HEK293 (cell line): Measurements from ENCODE around the gene NLK.
A peak's percentile ranks its signal among the peaks of the same experiment; 100 is the strongest.

Experiments
- CTCF ChIA-PET: fragments of 350-600 bp; formaldehyde crosslinking; extraction: SDS; loops from one replicate; lab custom pipeline; 2021; ENCODE audit warnings: antibody characterized with exemption; lab: Yijun Ruan, JAX
- POLR2A ChIA-PET: fragments of 300-600 bp; formaldehyde crosslinking; extraction: SDS; loops from one replicate; lab custom pipeline; 2020; ENCODE audit warnings: antibody characterized with exemption, inconsistent platforms; lab: Yijun Ruan, JAX
- H3K27ac ChIP-seq: fragments of 200-500 bp; sonication (Bioruptor generic); 2 replicates; pipeline ENCODE4 v1.5.1; 2014; ENCODE audit warnings: low read depth, low read length, control low read depth, inconsistent platforms; ENCODE audit errors: extremely low read depth
- H3K36me3 ChIP-seq, 2 experiments: fragments of 200-500 bp in 1 of 2; sonication (Bioruptor generic) in 1 of 2; 1 replicate in 1 of 2; 2 replicates in 1 of 2; pipeline ENCODE4 v1.5.1; 2014 to 2017; ENCODE audit warnings: inconsistent platforms in 2 of 2, low read length in 2 of 2; ENCODE audit not compliant: control insufficient read depth in 2 of 2, insufficient read depth in 1 of 2
- H3K4me1 ChIP-seq: fragments of 200-500 bp; sonication (Bioruptor generic); 2 replicates; pipeline ENCODE4 v1.5.1; 2014; ENCODE audit warnings: mild to moderate bottlenecking, low read length, inconsistent platforms; ENCODE audit not compliant: control insufficient read depth, insufficient read depth
- H3K4me3 ChIP-seq: 2 replicates; pipeline ENCODE4 v1.5.1; 2011; ENCODE audit warnings: low read depth, mild to moderate bottlenecking, control low read depth, low read length, moderate library complexity
- H3K9me3 ChIP-seq: fragments of 200-500 bp; sonication (Bioruptor generic); 2 replicates; pipeline ENCODE4 v1.5.1; 2014; ENCODE audit warnings: low read depth, low read length, inconsistent platforms; ENCODE audit not compliant: control insufficient read depth, insufficient read depth
- AEBP2 ChIP-seq: fragments of 450-650 bp; formaldehyde crosslinking; IDR thresholded peaks from 2 replicates; pipeline ENCODE4 v1.5.1; 2016; ENCODE audit warnings: missing biosample characterization, missing genetic modification characterization, borderline replicate concordance
- ATF2 ChIP-seq: fragments of 450-650 bp; formaldehyde crosslinking; IDR thresholded peaks from 2 replicates; pipeline ENCODE4 v1.5.1; 2016; ENCODE audit warnings: missing biosample characterization, missing genetic modification characterization, low read depth
- GLI4 ChIP-seq: fragments of 450-650 bp; formaldehyde crosslinking; IDR thresholded peaks from 2 replicates; pipeline ENCODE4 v1.5.1; 2016; ENCODE audit warnings: missing biosample characterization, missing genetic modification characterization
- SP7 ChIP-seq: fragments of 450-650 bp; formaldehyde crosslinking; IDR thresholded peaks from 2 replicates; pipeline ENCODE4 v1.5.1; 2016; ENCODE audit warnings: missing biosample characterization, missing genetic modification characterization
- ZBTB1 ChIP-seq: fragments of 450-650 bp; formaldehyde crosslinking; IDR thresholded peaks from 2 replicates; pipeline ENCODE4 v1.5.1; 2016; ENCODE audit warnings: missing biosample characterization, missing genetic modification characterization
- ZNF248 ChIP-seq: fragments of 450-650 bp; formaldehyde crosslinking; IDR thresholded peaks from 2 replicates; pipeline ENCODE4 v1.5.1; 2017; ENCODE audit warnings: missing biosample characterization, missing genetic modification characterization
- ZNF350 ChIP-seq: fragments of 450-650 bp; formaldehyde crosslinking; IDR thresholded peaks from 2 replicates; pipeline ENCODE4 v1.5.0; 2017; ENCODE audit warnings: missing biosample characterization, mild to moderate bottlenecking, missing genetic modification characterization
- ZNF423 ChIP-seq: fragments of 450-650 bp; formaldehyde crosslinking; IDR thresholded peaks from 2 replicates; pipeline ENCODE4 v1.5.1; 2016; ENCODE audit warnings: missing biosample characterization, missing genetic modification characterization
- ZNF433 ChIP-seq: fragments of 450-650 bp; formaldehyde crosslinking; IDR thresholded peaks from 2 replicates; pipeline ENCODE4 v1.5.1; 2016; ENCODE audit warnings: missing biosample characterization, missing genetic modification characterization, low read depth
- ZNF530 ChIP-seq: fragments of 450-650 bp; formaldehyde crosslinking; IDR thresholded peaks from 2 replicates; pipeline ENCODE4 v1.5.1; 2016; ENCODE audit warnings: low read depth, missing biosample characterization, missing genetic modification characterization
- ZNF561 ChIP-seq: fragments of 450-650 bp; IDR thresholded peaks from 2 replicates; pipeline ENCODE4 v1.5.1; 2018; ENCODE audit warnings: missing biosample characterization, missing genetic modification characterization, borderline replicate concordance
- ZNF600 ChIP-seq: fragments of 450-650 bp; formaldehyde crosslinking; IDR thresholded peaks from 2 replicates; pipeline ENCODE4 v1.5.1; 2016; ENCODE audit warnings: missing biosample characterization, missing genetic modification characterization
- TF ChIP-seq, protein P1 (sequence below): fragments of 450-650 bp; formaldehyde crosslinking; IDR thresholded peaks from 2 replicates; pipeline ENCODE4 v1.5.1; 2016; ENCODE audit warnings: missing biosample characterization, missing genetic modification characterization
- TF ChIP-seq, protein P2 (sequence below): fragments of 450-650 bp; formaldehyde crosslinking; IDR thresholded peaks from 2 replicates; pipeline ENCODE4 v1.5.1; 2016; ENCODE audit warnings: missing biosample characterization, missing genetic modification characterization
- TF ChIP-seq, protein P3 (sequence below): fragments of 450-650 bp; formaldehyde crosslinking; IDR thresholded peaks from 2 replicates; pipeline ENCODE4 v1.5.1; 2016; ENCODE audit warnings: missing biosample characterization, missing genetic modification characterization, low read depth

NLK gene

GRCh38 chr17:28147017-28147416 lies 104.5 kb downstream of the NLK start:
- H3K4me1 ChIP-seq, result no peaks in the 10 kb centered on the region
- H3K9me3 ChIP-seq, result no peaks in the 10 kb centered on the region
- TF ChIP-seq ATF2 (no peak), ZNF248 (no peak), ZNF350 (tag by site-specific recombination) (no peak), ZBTB1 (tag by site-specific recombination) (no peak)
- TF ChIP-seq, all 188 proteins: peak for 0
- no peak overlapping the region for H3K27ac ChIP-seq
- H3K36me3 ChIP-seq, result no peaks in the 10 kb centered on the region; a peak in 2 of 3 replicates
- no peak overlapping the region for H3K4me3 ChIP-seq
- ChIA-PET CTCF (interaction anchor here (0.6 kb wide), 1 partner anchor 169 kb away, joined by 3 read pairs; no protein-coding TSS in a partner anchor), POLR2A (no interaction called here)

- CTCF ChIA-PET, result interaction anchor here (0.6 to 2.3 kb wide), 5 partner anchors 10 to 549 kb away, joined by 3 to 9 read pairs (median 3); no protein-coding TSS in a partner anchor
Observed at GRCh38 chr17:28151001-28151400, 108.5 kb downstream of the NLK start.

DNA sequence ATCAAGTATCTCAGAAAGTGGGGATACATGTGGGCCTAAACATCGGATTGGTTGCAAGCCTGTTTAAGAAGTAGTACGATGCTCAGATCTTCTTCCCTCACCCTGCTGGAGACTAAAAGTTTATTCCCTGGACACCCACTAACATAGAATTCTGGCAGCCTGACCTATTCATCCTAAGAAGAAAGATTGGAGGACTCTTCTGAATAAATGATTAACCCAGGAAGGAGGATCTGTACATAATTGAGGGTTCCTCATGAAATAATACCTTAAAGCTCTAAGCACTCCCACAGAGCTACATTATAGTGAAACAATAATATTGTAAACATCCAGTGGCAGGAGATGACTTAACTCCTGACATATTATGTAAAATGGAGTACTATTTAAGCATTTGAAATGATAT lies 111.7 kb downstream of the NLK start:
- CTCF ChIA-PET, result interaction anchor here (0.6 kb wide), 1 partner anchor 261 kb away, joined by 3 read pairs; the partner anchor contains the start of gene LYRM9
- TF ChIP-seq, protein P1, sequence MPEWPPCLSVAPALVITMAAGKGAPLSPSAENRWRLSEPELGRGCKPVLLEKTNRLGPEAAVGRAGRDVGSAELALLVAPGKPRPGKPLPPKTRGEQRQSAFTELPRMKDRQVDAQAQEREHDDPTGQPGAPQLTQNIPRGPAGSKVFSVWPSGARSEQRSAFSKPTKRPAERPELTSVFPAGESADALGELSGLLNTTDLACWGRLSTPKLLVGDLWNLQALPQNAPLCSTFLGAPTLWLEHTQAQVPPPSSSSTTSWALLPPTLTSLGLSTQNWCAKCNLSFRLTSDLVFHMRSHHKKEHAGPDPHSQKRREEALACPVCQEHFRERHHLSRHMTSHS (tag by site-specific recombination), result no peak
- TF ChIP-seq ZNF350 (tag by site-specific recombination) (no peak), GLI4 (tag by site-specific recombination) (no peak), SP7 (tag by site-specific recombination) (peak; percentile 44; the same call in 1 of the 2 replicates), ZNF423 (tag by site-specific recombination) (no peak)
- H3K4me1 ChIP-seq, result no peaks in the 10 kb centered on the region
- H3K4me3 ChIP-seq, result no peak overlapping the region
- POLR2A ChIA-PET, result no interaction called here
- no peaks in the 10 kb centered on the region for H3K36me3 ChIP-seq
- H3K9me3 ChIP-seq, result no peaks in the 10 kb centered on the region
- H3K27ac ChIP-seq, result no peak overlapping the region

More at GRCh38 chr17:28151001-28151400, 108.5 kb downstream of the NLK start:
- POLR2A ChIA-PET, result no interaction called here
- Histone ChIP-seq H3K27ac (no peak overlapping the region), H3K4me3 (no peak overlapping the region), H3K4me1 (no peaks in the 10 kb centered on the region), H3K36me3 (no peaks in the 10 kb centered on the region), H3K9me3 (no peaks in the 10 kb centered on the region)
- TF ChIP-seq ZNF561 (no peak), SP7 (tag by site-specific recombination) (no peak), ZNF530 (tag by site-specific recombination) (no peak), ZNF433 (no peak), ZNF600 (tag by site-specific recombination) (no peak), AEBP2 (tag by site-specific recombination) (no peak)
- TF ChIP-seq, protein P2, sequence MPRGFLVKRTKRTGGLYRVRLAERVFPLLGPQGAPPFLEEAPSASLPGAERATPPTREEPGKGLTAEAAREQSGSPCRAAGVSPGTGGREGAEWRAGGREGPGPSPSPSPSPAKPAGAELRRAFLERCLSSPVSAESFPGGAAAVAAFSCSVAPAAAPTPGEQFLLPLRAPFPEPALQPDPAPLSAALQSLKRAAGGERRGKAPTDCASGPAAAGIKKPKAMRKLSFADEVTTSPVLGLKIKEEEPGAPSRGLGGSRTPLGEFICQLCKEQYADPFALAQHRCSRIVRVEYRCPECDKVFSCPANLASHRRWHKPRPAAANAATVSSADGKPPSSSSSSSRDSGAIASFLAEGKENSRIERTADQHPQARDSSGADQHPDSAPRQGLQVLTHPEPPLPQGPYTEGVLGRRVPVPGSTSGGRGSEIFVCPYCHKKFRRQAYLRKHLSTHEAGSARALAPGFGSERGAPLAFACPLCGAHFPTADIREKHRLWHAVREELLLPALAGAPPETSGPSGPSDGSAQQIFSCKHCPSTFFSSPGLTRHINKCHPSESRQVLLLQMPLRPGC (tag by site-specific recombination), result no peak
- TF ChIP-seq, protein P3, sequence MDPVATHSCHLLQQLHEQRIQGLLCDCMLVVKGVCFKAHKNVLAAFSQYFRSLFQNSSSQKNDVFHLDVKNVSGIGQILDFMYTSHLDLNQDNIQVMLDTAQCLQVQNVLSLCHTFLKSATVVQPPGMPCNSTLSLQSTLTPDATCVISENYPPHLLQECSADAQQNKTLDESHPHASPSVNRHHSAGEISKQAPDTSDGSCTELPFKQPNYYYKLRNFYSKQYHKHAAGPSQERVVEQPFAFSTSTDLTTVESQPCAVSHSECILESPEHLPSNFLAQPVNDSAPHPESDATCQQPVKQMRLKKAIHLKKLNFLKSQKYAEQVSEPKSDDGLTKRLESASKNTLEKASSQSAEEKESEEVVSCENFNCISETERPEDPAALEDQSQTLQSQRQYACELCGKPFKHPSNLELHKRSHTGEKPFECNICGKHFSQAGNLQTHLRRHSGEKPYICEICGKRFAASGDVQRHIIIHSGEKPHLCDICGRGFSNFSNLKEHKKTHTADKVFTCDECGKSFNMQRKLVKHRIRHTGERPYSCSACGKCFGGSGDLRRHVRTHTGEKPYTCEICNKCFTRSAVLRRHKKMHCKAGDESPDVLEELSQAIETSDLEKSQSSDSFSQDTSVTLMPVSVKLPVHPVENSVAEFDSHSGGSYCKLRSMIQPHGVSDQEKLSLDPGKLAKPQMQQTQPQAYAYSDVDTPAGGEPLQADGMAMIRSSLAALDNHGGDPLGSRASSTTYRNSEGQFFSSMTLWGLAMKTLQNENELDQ, result no peak
